ENCODE results near the gene BNC1. TPM values are rescaled to one million over a fixed set of nuclear protein-coding genes. Genes with fewer than 3 reads are reported as not detected.
"Not testable (repeated sequence)": the region's sequence is repeated elsewhere in the genome, so short reads cannot be mapped to it uniquely, and the experiment has no call there.

Gene BNC1
- total and polyA plus RNA-seq, 2 donors (not counting 1 experiment from before 2014, with no cell fraction given) = 5.7 to 14.2 TPM

DNA sequence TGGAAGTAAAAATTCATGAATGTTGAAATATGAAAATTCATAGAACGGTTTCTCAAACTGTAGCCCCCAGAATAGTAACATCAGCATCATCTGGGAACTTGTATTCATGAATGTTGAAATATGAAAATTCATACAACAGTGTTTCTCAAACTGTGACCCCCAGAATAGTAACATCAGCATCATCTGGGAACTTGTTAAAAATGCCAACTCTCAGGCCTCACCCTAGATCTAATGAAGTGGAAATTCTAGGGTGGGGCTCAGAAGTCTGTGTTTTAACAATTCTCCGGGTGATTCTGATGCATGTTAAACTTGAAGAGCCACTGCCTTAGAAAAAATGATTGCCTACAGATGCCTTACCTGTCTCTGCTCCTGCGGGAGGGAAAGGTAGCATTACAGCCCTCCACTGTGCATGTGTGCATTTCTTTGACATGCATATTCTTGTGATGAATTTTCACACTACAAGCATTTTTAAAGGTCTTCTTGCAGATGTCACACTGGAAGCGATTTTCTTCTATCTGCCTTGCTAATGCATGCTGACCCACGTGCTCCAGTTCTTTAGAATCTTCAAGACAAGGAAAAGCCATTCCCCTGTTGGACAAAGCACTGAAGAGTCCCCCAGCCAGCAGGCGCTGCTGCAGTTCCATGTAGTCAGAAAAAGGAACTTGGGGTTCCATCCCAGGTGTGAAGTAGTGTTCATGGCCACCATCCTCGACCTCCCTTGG lies 21.7 kb downstream of the BNC1 start:
- Histone ChIP-seq H3K4me2 (ENCODE audit: extremely low read depth, insufficient read depth, low read length) (no peak overlapping the region), H3K4me3 (replicated peaks in 1 of 4; ENCODE audit: control extremely low read depth in 1 of 4, insufficient read depth in 1 of 4, low read depth in 3 of 4, low read length in 4 of 4) (no peak overlapping the region), H3K79me2 (ENCODE audit: control insufficient read depth, insufficient read depth, low read length) (no peaks in the 10 kb centered on the region), H3K27me3 (ENCODE audit: control insufficient read depth, insufficient read depth, low read length) (no peaks in the 10 kb centered on the region), H4K20me1 (ENCODE audit: control insufficient read depth, extremely low read depth, insufficient read depth, low read length) (no peaks in the 10 kb centered on the region), H3K36me3 (ENCODE audit: control insufficient read depth, insufficient read depth, low read length) (peaks cover 2% of the 10 kb centered on the region), H3K4me1 (ENCODE audit: control insufficient read depth, extremely low read depth, insufficient read depth, low read length) (no peaks in the 10 kb centered on the region), H3K27ac (ENCODE audit: insufficient read depth, low read length) (no peak overlapping the region), H3K9ac (ENCODE audit: insufficient read depth, low read length) (no peak overlapping the region), H3K9me3 (ENCODE audit: control insufficient read depth, insufficient read depth, low read depth, low read length) (no peaks in the 10 kb centered on the region), H2AFZ (ENCODE audit: low read length) (no peak overlapping the region)
- TF ChIP-seq, protein P1, sequence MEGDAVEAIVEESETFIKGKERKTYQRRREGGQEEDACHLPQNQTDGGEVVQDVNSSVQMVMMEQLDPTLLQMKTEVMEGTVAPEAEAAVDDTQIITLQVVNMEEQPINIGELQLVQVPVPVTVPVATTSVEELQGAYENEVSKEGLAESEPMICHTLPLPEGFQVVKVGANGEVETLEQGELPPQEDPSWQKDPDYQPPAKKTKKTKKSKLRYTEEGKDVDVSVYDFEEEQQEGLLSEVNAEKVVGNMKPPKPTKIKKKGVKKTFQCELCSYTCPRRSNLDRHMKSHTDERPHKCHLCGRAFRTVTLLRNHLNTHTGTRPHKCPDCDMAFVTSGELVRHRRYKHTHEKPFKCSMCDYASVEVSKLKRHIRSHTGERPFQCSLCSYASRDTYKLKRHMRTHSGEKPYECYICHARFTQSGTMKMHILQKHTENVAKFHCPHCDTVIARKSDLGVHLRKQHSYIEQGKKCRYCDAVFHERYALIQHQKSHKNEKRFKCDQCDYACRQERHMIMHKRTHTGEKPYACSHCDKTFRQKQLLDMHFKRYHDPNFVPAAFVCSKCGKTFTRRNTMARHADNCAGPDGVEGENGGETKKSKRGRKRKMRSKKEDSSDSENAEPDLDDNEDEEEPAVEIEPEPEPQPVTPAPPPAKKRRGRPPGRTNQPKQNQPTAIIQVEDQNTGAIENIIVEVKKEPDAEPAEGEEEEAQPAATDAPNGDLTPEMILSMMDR (conservative IDR thresholded peaks at IDR 0.05 in 1 of 2, IDR thresholded peaks at IDR 0.05 in 1 of 2; ENCODE audit: low read depth in 1 of 2, low read length in 2 of 2) = no peak
- no peak for TF ChIP-seq EZH2 (IDR thresholded peaks at IDR 0.05; ENCODE audit: low read length, missing control alignments)
- DNase-seq (ENCODE audit: low read depth in 2 of 2) = no peak

DNA sequence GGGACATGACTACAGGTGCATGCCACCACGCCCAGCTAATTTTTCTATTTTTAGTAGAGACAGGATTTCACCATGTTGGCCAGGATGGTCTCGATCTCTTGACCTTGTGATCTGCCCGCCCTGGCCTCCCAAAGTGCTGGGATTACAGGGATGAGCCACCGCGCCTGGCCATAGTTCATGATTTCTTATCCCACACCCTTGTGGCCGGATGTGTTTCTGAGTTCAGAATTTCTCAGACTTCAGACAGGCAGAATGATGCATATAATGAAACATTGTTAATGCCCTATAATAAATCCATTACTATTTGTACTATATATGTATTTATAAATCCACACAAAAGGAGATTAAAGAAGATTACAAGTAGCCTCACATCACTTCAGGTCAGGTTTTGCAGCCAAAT lies 22.3 kb downstream of the BNC1 start:
- DNase-seq (ENCODE audit: low read depth in 2 of 2); H3K4me2 ChIP-seq (ENCODE audit: extremely low read depth, insufficient read depth, low read length); H3K4me3 ChIP-seq (replicated peaks in 1 of 4; ENCODE audit: control extremely low read depth in 1 of 4, insufficient read depth in 1 of 4, low read depth in 3 of 4, low read length in 4 of 4); H3K79me2 ChIP-seq (ENCODE audit: control insufficient read depth, insufficient read depth, low read length); H3K4me1 ChIP-seq (ENCODE audit: control insufficient read depth, extremely low read depth, insufficient read depth, low read length); H3K9ac ChIP-seq (ENCODE audit: insufficient read depth, low read length); H2AFZ ChIP-seq (ENCODE audit: low read length); H3K27ac ChIP-seq (ENCODE audit: insufficient read depth, low read length); H4K20me1 ChIP-seq (ENCODE audit: control insufficient read depth, extremely low read depth, insufficient read depth, low read length); H3K9me3 ChIP-seq (ENCODE audit: control insufficient read depth, insufficient read depth, low read depth, low read length); H3K36me3 ChIP-seq (ENCODE audit: control insufficient read depth, insufficient read depth, low read length); H3K27me3 ChIP-seq (ENCODE audit: control insufficient read depth, insufficient read depth, low read length): not testable (repeated sequence)

DNA sequence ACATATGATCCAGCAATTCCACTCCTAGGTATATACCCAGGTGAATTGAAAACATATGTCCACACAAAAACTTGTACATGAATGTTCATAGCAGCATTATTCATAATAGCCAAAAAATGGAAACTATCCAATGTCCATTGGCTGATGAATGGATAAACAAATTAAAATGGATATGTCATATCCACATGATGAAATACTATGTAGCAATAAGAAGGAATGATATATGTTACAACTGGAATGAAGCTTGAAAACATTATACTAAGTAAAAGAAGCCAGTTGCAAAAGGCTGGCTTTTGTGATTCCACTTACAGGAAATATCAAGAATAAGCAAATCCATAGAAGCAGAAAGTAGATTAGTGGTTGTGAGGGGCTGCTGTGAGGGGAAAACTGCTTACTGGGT lies 33.7 kb downstream of the BNC1 start:
- no peaks in the 10 kb centered on the region for H3K79me2 ChIP-seq (ENCODE audit: control insufficient read depth, insufficient read depth, low read length)
- no peak overlapping the region for H3K4me3 ChIP-seq (replicated peaks in 1 of 4; ENCODE audit: control extremely low read depth in 1 of 4, insufficient read depth in 1 of 4, low read depth in 3 of 4, low read length in 4 of 4)

More for the DNA sequence above, 33.7 kb downstream of the BNC1 start:
- Histone ChIP-seq H3K4me2 (ENCODE audit: extremely low read depth, insufficient read depth, low read length) (no peak overlapping the region), H2AFZ (ENCODE audit: low read length) (no peak overlapping the region), H3K27ac (ENCODE audit: insufficient read depth, low read length) (no peak overlapping the region), H3K9ac (ENCODE audit: insufficient read depth, low read length) (no peak overlapping the region), H4K20me1 (ENCODE audit: control insufficient read depth, extremely low read depth, insufficient read depth, low read length) (no peaks in the 10 kb centered on the region), H3K9me3 (ENCODE audit: control insufficient read depth, insufficient read depth, low read depth, low read length) (no peaks in the 10 kb centered on the region), H3K27me3 (ENCODE audit: control insufficient read depth, insufficient read depth, low read length) (peaks cover 9% of the 10 kb centered on the region), H3K36me3 (ENCODE audit: control insufficient read depth, insufficient read depth, low read length) (no peaks in the 10 kb centered on the region), H3K4me1 (ENCODE audit: control insufficient read depth, extremely low read depth, insufficient read depth, low read length) (no peaks in the 10 kb centered on the region)
- TF ChIP-seq EZH2 (IDR thresholded peaks at IDR 0.05; ENCODE audit: low read length, missing control alignments) = no peak
- TF ChIP-seq, protein P1 (conservative IDR thresholded peaks at IDR 0.05 in 1 of 2, IDR thresholded peaks at IDR 0.05 in 1 of 2; ENCODE audit: low read depth in 1 of 2, low read length in 2 of 2) = no peak
- DNase-seq (ENCODE audit: low read depth in 2 of 2) = peak in 1 of 2 donors; percentile 11
